NB4 (cell line): Measurements from ENCODE around the gene KCNJ11.

Experiments used
- DNase-seq: peaks from one replicate; pipeline ENCODE4 v3.0.0; 2010; ENCODE audit warnings: low read depth
- H3K4me3 ChIP-seq: one replicate; pipeline ENCODE4 v1.5.1; 2011; ENCODE audit warnings: mild to moderate bottlenecking, low read depth, low read length, moderate library complexity
- MYC ChIP-seq: IDR thresholded peaks from 2 replicates; pipeline ENCODE4 v1.6.1; 2011; ENCODE audit warnings: low read depth, low read length
- POLR2A ChIP-seq: IDR thresholded peaks from 2 replicates; pipeline ENCODE4 v1.6.1; 2011; ENCODE audit warnings: mild to moderate bottlenecking; ENCODE audit not compliant: insufficient read length; ENCODE audit errors: extremely low read depth
- TF ChIP-seq, protein P1 (sequence below): IDR thresholded peaks from one replicate; pipeline ENCODE4 v1.5.1; 2012; ENCODE audit warnings: low read depth, low read length
- TF ChIP-seq, protein P2 (sequence below): IDR thresholded peaks from 2 replicates; pipeline ENCODE4 v1.6.1; 2011; ENCODE audit warnings: low read depth, low read length

Gene KCNJ11

DNA sequence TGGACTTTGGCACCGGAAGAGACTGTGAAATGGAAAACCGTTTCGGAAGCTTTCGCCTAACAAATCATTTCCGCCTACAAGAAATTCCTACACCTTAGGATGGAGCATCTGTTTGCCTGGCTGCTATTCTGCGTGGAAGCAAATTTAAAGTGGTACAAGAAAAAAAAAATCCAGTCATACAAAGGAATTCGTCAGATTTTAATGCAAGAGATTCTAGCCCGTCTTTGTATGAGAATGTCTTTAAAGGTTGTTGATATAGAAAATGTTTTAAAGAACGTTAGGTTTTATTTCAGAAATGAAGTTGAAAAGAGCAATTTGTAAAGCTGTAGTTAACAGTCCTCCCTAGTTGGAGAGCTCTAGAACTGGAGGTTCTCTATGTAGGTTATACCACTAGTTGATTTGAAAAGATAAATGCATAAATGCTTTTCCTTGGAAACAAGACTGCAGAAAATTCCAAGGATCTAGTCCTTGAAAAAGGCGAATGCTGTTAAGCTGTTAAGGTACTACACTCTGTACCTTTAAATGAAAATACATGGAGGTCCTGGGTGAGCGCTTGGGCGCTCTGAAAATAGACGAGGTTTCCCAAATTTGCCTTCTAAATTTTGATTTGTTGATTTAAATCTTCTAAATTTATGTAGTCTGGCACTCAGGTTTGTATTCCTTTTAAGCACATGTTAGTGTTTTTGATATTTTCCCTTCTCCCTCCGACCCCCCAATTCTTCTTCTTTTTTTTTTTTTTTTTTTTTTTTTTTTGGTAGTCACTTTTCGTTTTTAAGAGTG is 34.4 kb downstream of the KCNJ11 start:
- peak overlapping the region; percentile 86 for H3K4me3 ChIP-seq
- TF ChIP-seq, protein P1, sequence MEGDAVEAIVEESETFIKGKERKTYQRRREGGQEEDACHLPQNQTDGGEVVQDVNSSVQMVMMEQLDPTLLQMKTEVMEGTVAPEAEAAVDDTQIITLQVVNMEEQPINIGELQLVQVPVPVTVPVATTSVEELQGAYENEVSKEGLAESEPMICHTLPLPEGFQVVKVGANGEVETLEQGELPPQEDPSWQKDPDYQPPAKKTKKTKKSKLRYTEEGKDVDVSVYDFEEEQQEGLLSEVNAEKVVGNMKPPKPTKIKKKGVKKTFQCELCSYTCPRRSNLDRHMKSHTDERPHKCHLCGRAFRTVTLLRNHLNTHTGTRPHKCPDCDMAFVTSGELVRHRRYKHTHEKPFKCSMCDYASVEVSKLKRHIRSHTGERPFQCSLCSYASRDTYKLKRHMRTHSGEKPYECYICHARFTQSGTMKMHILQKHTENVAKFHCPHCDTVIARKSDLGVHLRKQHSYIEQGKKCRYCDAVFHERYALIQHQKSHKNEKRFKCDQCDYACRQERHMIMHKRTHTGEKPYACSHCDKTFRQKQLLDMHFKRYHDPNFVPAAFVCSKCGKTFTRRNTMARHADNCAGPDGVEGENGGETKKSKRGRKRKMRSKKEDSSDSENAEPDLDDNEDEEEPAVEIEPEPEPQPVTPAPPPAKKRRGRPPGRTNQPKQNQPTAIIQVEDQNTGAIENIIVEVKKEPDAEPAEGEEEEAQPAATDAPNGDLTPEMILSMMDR = no peak
- TF ChIP-seq, protein P2, sequence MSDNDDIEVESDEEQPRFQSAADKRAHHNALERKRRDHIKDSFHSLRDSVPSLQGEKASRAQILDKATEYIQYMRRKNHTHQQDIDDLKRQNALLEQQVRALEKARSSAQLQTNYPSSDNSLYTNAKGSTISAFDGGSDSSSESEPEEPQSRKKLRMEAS = no peak
- no peak for TF ChIP-seq POLR2A
- TF ChIP-seq MYC = no peak
- DNase-seq = no peak

DNA sequence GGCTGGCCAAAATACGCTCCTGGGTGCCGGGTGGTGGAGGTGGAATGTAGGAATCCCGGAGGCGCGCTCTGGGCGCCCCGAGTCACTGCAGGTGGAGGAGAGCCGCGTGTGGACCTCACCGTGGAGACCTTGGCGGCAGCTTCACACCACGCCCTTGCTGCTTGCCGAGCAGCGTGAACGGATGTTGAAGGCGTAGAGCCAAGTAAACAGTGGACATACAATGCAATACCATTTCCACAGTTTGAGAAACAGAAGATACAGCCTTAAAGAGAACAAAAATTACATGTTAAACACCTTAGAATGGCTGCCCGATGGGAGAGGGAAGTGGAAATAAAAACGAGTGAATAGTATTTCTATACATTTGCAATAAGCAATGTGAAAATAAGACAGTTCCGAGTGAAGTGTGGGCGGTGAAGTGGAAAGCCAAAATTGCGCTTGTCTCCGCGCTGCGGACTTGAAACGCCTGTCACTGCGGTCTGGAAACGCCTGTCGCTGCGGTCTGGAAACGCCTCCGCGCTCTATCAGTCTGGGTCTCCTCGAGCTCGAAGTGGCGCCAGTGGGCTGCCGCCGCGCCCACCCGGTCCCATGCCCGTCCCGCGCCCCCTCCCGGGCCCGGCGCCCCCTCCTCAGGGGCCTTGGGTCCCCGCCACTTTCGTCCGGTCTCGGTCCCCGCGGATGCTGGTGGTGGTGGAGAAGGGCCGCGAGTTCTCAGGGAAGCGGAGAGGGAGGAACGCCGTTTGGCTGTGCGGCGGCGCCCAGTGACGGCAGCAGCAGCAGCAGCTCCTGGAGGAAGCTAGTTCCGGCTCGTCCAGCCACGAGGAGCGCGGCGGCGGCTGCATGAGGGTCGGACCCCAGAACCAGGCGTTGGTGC is 35.3 kb downstream of the KCNJ11 start:
- TF ChIP-seq, protein P1 = no peak
- TF ChIP-seq POLR2A (peak; percentile 59), MYC (peak; percentile 92)
- TF ChIP-seq, protein P2 = peak; percentile 89
- peak overlapping the region; percentile 86 for H3K4me3 ChIP-seq
- peak; percentile 88 for DNase-seq

DNA sequence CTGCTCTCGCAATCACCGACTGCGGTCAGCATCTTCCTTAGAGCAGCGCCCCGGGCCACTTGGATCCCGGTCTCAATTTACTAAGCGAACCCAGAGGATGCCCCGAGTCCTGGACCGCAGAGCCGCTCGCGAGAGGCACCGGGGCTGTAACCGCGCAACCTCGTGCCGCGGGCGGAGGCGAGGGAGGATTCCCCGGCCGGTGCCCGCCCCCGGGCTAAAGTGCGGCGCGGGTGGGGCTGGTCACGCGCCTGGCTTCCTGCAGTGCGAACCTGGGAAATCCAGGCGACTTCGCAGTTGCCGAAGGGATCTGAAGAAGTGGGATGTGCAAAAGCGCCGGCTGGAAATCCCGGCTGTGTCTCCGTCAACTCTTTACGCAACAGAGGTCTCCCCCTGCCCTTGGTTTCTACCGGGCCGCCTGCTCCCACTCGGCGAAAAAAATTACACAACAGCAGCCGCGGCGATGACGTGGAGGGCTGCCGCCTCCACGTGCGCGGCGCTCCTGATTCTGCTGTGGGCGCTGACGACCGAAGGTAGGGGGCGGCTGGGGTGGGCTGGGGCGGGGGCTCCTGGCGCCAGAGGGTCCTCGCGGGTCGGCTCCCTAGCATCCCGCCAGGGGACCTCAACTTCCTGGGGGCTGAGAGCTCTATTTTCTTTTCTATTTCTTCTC is 36.8 kb downstream of the KCNJ11 start, which contains the start of gene NCR3LG1:
NCR3LG1 (plus strand) TSS at position 291 of the 667 bp plus-strand sequence; CDS start at position 461, 170 bp downstream.
- H3K4me3 ChIP-seq = peak within 1 kb of the TSS; percentile 86
- peak; percentile 83 for DNase-seq
- TF ChIP-seq, protein P2 = peak; percentile 95
- TF ChIP-seq POLR2A = peak; percentile 11
- TF ChIP-seq MYC = peak; percentile 91
- TF ChIP-seq, protein P1 = no peak

DNA sequence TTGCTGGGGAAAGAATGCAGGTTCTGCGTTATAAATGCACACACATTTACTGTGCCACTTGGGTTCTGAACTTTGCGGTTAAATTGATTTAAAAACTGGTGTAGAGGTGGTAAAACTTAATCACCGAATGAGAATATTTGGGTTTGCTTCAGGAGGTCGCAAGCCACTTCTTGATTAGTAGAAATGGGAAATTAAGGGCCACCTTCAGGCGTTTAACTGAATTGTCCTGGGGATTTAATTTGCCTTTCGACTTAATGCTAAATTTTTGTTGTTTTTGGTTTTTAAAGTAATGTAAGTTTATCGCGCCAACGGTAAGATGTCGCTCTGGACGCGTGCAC is 37.3 kb downstream of the KCNJ11 start:
- peak overlapping the region; percentile 86 for H3K4me3 ChIP-seq
- no peak for DNase-seq
- TF ChIP-seq POLR2A (no peak), MYC (no peak)
- TF ChIP-seq, protein P1 = peak; percentile 7

DNA sequence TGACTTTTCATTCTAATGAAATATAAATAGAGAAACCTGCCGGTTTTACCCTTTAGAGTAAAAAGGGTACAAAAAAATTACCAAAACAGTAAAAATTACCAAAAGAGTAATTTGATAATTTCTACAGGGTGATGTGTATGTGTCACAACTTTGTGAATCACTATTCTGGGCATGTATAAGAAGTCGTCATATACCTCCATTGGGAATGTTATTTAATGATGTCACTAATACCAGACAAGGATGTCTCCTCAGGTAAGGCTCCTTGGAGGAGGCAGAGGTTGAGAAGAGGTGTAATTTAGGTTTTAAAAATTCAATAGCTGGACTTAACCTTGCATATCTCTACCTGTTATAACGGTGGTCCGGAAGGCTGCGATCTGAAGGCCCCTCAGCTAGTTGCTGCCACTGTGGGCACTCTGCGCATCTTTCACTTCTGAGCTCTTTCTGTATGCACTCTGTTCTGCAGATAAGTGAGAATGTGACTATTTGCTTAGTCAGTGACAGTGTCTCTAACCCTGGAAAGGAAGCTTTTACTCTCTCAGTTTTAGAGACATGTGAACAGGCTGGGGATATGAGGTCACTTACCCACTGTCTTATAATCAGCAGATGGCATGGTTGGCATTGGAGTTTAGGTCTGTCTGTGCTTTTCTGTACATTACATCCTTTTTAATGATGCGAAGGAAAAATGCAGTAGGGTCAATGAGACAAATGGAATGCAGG is 37.8 kb downstream of the KCNJ11 start:
- DNase-seq = peak; percentile 34

More for the DNA sequence above, 37.8 kb downstream of the KCNJ11 start:
- TF ChIP-seq, protein P1 = no peak
- TF ChIP-seq MYC (no peak), POLR2A (no peak)
- TF ChIP-seq, protein P2 = no peak
- H3K4me3 ChIP-seq = no peak overlapping the region
